ENCODE data around the gene DHPS. TPM values are rescaled to one million over a fixed set of nuclear protein-coding genes. Genes with fewer than 3 reads are reported as not detected.

DHPS gene
- total RNA-seq, 3 donors from 2014 or later, result 86.6 to 117 (median 91.4) TPM

- H3K36me3 ChIP-seq, result peaks cover 3% of the 10 kb centered on the region
- intact Hi-C loops (cut with DNase I; ENCODE audit: low total_unique reads), result no loop called here
- H3K4me3 ChIP-seq, result peak overlapping the region; percentile 89 to 97 (median 90)
- peaks cover 13 to 22% of the 10 kb centered on the region in 2 donors for H3K4me1 ChIP-seq
- H3K27ac ChIP-seq, result peak overlapping the region; percentile 96 to 97
- no peaks in the 10 kb centered on the region for H3K9me3 ChIP-seq
- no peaks in the 10 kb centered on the region for H3K27me3 ChIP-seq
- no peak for TF ChIP-seq POLR2AphosphoS5 (IDR thresholded peaks at IDR 0.05)
- TF ChIP-seq POLR2A (IDR thresholded peaks at IDR 0.05), result no peak
- TF ChIP-seq CTCF (IDR thresholded peaks at IDR 0.05), result no peak
- DNase-seq (ENCODE audit: low spot score in 2 of 2), result no peak
Observed at GRCh38 chr19:12670159-12670928, 11.3 kb downstream of the DHPS start.

- TF ChIP-seq CTCF (IDR thresholded peaks at IDR 0.05), result no peak
- TF ChIP-seq POLR2AphosphoS5 (IDR thresholded peaks at IDR 0.05), result peak; percentile 61 to 87 (median 87)
- peak; percentile 37 for TF ChIP-seq POLR2A (IDR thresholded peaks at IDR 0.05)
- Histone ChIP-seq H3K27ac (peak overlapping the region; percentile 96 to 97), H3K4me1 (peaks cover 13 to 22% of the 10 kb centered on the region in 2 donors), H3K9me3 (no peaks in the 10 kb centered on the region), H3K36me3 (peaks cover 3% of the 10 kb centered on the region), H3K27me3 (no peaks in the 10 kb centered on the region), H3K4me3 (peak overlapping the region; percentile 89 to 97 (median 90))
- intact Hi-C loops (cut with DNase I; ENCODE audit: low total_unique reads), result no loop called here
- DNase-seq (ENCODE audit: low spot score in 2 of 2), result peak; percentile 73 to 79
Observed at GRCh38 chr19:12669270-12670158, 12.2 kb downstream of the DHPS start.

GRCh38 chr19:12668932-12669269 is 12.8 kb downstream of the DHPS start:
- Histone ChIP-seq H3K9me3 (no peaks in the 10 kb centered on the region), H3K27me3 (no peaks in the 10 kb centered on the region), H3K36me3 (peaks cover 3% of the 10 kb centered on the region), H3K4me1 (peaks cover 13 to 22% of the 10 kb centered on the region in 2 donors), H3K27ac (peak overlapping the region; percentile 96 to 97), H3K4me3 (peak overlapping the region; percentile 89 to 97 (median 90))
- no peak for TF ChIP-seq POLR2AphosphoS5 (IDR thresholded peaks at IDR 0.05)
- no peak for TF ChIP-seq CTCF (IDR thresholded peaks at IDR 0.05)
- no peak for TF ChIP-seq POLR2A (IDR thresholded peaks at IDR 0.05)
- peak; percentile 63 to 66 for DNase-seq (ENCODE audit: low spot score in 2 of 2)
- intact Hi-C loops (cut with DNase I; ENCODE audit: low total_unique reads), result no loop called here

- H3K4me1 ChIP-seq, result peaks cover 13 to 22% of the 10 kb centered on the region in 2 donors
- intact Hi-C loops (cut with DNase I; ENCODE audit: low total_unique reads), result no loop called here
Observed at GRCh38 chr19:12668346-12668745, 13.3 kb downstream of the DHPS start.

More at GRCh38 chr19:12668346-12668745, 13.3 kb downstream of the DHPS start:
- peaks cover 3% of the 10 kb centered on the region for H3K36me3 ChIP-seq
- H3K9me3 ChIP-seq, result no peaks in the 10 kb centered on the region
- peak overlapping the region; percentile 89 to 97 (median 90) for H3K4me3 ChIP-seq
- H3K27me3 ChIP-seq, result no peaks in the 10 kb centered on the region
- TF ChIP-seq POLR2AphosphoS5 (IDR thresholded peaks at IDR 0.05), result no peak
- no peak for TF ChIP-seq CTCF (IDR thresholded peaks at IDR 0.05)
- no peak for TF ChIP-seq POLR2A (IDR thresholded peaks at IDR 0.05)
- peak overlapping the region; percentile 96 to 97 for H3K27ac ChIP-seq
- no peak for DNase-seq (ENCODE audit: low spot score in 2 of 2)

All from breast epithelium (tissue), 4 donors.